Ascending aorta (tissue), 2 donors: Measurements from ENCODE around the gene FASTK. TPM values are rescaled to one million over a fixed set of nuclear protein-coding genes. Genes with fewer than 3 reads are reported as not detected.
"Not testable (repeated sequence)": the region's sequence is repeated elsewhere in the genome, so short reads cannot be mapped to it uniquely, and the experiment has no call there.

Experiments
- DNase-seq, 2 donors: peaks; one replicate each; pipeline ENCODE4 v3.0.0-alpha.2; 2019; ENCODE audit warnings: low spot score in 2 of 2
- H3K27ac ChIP-seq, 2 donors: fragments of 200-600 bp; sonication (generic); one replicate each; pipeline ENCODE4 v1.5.1; 2016 to 2017; ENCODE audit warnings: mild to moderate bottlenecking in 1 of 2
- H3K27me3 ChIP-seq: fragments of 200-600 bp; sonication (generic); one replicate; pipeline ENCODE4 v1.5.1; 2017
- H3K36me3 ChIP-seq, 2 donors: fragments of 200-600 bp; sonication (generic); one replicate each; pipeline ENCODE4 v1.5.1; 2016
- H3K4me1 ChIP-seq, 2 donors: fragments of 200-600 bp; sonication (generic); one replicate each; pipeline ENCODE4 v1.5.1; 2016 to 2017; ENCODE audit warnings: mild to moderate bottlenecking in 1 of 2
- H3K4me3 ChIP-seq, 2 donors: fragments of 200-600 bp; sonication (generic); one replicate each; pipeline ENCODE4 v1.5.1; 2016 to 2017; ENCODE audit warnings: mild to moderate bottlenecking in 1 of 2
- H3K9me3 ChIP-seq, 2 donors: fragments of 200-600 bp; sonication (generic); one replicate each; pipeline ENCODE4 v1.5.1; 2016
- intact Hi-C: fragments of 100-400 bp; cut with DNase I; formaldehyde crosslinking; loops from one replicate; pipeline ENCODE4 v1.15.1; 2023
- total RNA-seq: library from RNA; depleted of rRNA; stranded (reverse); fragments of >200 nt; gene quantifications from one replicate; pipeline ENCODE4 v1.1.0, GENCODE V29; 2016
- TF ChIP-seq, protein P1 (sequence below), 3 experiments: fragments of 200-600 bp in 2 of 3; fragments of 450-650 bp in 1 of 3; sonication (generic) in 2 of 3; IDR thresholded peaks; one replicate each; pipeline ENCODE4 v1.5.1; 2016 to 2019; ENCODE audit warnings: antibody characterized with exemption in 3 of 3, mild to moderate bottlenecking in 1 of 3, moderate library complexity in 1 of 3

FASTK gene
- total RNA-seq, 1 donor from 2014 or later: 121 TPM

DNA sequence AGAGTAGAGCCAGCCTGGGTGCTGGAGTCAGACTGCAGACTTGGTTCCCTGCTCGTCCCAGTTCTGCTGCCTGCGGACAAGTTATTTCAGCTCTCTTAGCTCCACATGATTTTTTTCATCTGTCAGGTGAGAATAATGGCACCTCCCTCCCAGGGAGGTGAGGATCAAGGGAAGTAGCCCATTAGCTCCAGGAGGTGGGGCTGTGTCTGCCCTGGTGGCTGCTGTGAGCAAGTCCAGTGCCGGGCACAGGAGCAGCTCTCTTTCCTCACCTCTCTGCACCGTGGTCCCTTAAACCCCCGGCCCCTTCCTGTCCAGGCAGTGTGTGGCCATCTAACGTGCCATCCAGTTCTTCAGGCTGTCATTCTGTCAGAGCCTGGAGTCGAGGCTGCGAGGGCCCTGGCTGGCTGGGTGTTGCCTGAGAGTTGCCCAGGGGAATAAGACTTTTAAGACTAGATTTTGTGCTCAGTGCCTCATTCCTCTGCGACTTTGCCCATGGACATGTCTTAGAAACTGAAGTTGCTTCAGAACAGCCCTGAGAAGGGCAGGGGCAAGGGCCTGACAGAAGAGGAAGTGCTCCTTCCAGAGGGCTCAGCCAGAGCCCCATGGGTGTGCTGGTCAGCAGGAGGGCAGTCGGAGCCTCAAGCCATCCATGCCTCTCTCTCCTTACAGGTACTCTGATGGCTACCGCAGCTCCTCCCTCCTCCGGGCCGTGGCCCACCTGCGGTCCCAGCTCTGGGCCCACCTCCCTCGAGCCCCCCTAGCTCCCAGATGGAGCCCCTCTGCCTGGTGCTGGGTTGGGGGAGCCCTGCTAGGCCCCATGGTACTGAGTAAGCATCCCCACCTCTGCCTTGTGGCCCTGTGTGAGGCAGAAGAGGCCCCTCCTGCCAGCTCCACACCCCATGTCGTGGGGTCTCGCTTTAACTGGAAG lies 47.4 kb downstream of the FASTK start:
- Histone ChIP-seq H3K27me3 (no peaks in the 10 kb centered on the region), H3K4me1 (peaks cover 0 to 7% of the 10 kb centered on the region in 2 donors), H3K27ac (no peak overlapping the region), H3K4me3 (no peak overlapping the region), H3K9me3 (no peaks in the 10 kb centered on the region), H3K36me3 (peaks cover 21 to 32% of the 10 kb centered on the region in 2 donors)
- TF ChIP-seq, protein P1, sequence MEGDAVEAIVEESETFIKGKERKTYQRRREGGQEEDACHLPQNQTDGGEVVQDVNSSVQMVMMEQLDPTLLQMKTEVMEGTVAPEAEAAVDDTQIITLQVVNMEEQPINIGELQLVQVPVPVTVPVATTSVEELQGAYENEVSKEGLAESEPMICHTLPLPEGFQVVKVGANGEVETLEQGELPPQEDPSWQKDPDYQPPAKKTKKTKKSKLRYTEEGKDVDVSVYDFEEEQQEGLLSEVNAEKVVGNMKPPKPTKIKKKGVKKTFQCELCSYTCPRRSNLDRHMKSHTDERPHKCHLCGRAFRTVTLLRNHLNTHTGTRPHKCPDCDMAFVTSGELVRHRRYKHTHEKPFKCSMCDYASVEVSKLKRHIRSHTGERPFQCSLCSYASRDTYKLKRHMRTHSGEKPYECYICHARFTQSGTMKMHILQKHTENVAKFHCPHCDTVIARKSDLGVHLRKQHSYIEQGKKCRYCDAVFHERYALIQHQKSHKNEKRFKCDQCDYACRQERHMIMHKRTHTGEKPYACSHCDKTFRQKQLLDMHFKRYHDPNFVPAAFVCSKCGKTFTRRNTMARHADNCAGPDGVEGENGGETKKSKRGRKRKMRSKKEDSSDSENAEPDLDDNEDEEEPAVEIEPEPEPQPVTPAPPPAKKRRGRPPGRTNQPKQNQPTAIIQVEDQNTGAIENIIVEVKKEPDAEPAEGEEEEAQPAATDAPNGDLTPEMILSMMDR (IDR thresholded peaks at IDR 0.05): no peak
- DNase-seq: no peak
- intact Hi-C loops: no loop called here

DNA sequence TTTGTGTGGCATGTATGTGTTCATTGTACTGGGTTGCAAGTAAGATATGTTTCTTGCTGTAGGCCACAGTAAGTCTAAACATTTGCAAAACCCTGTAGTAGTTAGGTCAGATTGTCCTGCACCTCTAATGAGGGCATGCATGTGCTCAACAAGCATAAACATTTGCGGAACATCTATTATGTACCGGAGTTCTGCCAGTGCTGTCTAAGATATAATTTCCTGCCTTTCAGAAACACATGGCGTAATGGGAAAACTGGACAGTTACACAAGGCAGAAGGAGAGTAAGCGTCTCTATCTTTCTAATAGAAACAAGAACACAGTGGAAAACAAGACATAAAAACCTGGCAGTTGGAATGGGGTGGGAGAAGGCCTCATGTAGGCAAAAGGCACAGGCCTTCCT lies 49.6 kb downstream of the FASTK start:
- peaks cover 13 to 19% of the 10 kb centered on the region in 2 donors for H3K36me3 ChIP-seq
- DNase-seq: no peak
- intact Hi-C loops: no loop called here
- H3K27me3 ChIP-seq: no peaks in the 10 kb centered on the region
- no peak overlapping the region for H3K27ac ChIP-seq
- peaks cover 0 to 7% of the 10 kb centered on the region in 2 donors for H3K4me1 ChIP-seq
- TF ChIP-seq, protein P1 (IDR thresholded peaks at IDR 0.05): no peak
- no peak overlapping the region for H3K4me3 ChIP-seq
- H3K9me3 ChIP-seq: no peaks in the 10 kb centered on the region

GRCh38 chr7:151028948-151029501 lies 51.6 kb downstream of the FASTK start:
- Histone ChIP-seq H3K36me3 (no peaks in the 10 kb centered on the region), H3K9me3 (no peaks in the 10 kb centered on the region), H3K4me1 (peaks cover 0 to 7% of the 10 kb centered on the region in 2 donors), H3K4me3 (peak overlapping the region; percentile 68 to 77), H3K27ac (peak overlapping the region; percentile 60 to 78), H3K27me3 (no peaks in the 10 kb centered on the region)
- intact Hi-C loops: loop anchor here (1.0 to 10.0 kb wide), 6 partner anchors 29 to 1194 kb away; partner anchors contain the start of genes ABCF2, FASTK and ZNF862
- TF ChIP-seq, protein P1 (IDR thresholded peaks at IDR 0.05): no peak
- DNase-seq: no peak

DNA sequence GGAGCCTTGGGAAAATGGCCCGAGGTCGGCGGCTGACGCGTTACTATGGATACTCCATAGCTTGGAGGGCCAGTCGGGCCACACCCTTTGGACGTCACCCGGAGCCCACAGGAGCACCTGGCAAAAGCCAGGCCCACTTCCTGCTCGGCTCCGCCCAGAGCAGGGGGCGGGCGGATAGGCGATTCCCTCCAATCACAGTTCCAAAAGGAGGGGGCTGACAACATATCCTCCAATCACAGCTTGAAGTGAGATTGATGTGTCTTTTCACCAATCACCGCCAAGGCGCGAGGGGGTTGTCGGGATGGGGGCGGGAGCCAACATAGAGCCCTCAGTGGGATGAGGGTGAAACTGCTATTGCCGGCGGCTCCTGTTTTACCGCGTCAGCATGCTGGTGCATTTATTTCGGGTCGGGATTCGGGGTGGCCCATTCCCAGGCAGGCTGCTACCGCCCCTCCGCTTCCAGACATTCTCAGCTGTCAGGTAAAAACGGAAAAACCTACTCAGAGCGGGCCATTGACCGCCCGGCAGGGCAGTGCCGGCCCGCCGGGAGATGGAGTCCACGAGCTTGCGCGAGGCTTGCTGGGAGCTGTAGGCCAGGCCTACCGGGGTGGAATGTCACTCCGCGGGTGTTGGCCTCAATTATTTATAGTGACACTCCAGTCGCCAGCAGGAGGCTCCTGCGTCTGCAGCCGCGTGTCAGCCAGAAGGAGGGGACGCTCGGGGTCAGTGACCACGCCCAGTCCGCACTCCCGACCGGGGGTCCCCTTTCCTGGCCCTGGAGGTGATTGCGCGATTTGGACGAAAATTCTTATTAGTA lies 52.3 kb downstream of the FASTK start, which contains the start of gene ABCB8:
TSS of gene ABCB8 (plus strand) at position 320 of the 817 bp plus-strand sequence. CDS start at position 386, 66 bp downstream.
- no peaks in the 10 kb centered on the region for H3K36me3 ChIP-seq
- no peaks in the 10 kb centered on the region for H3K9me3 ChIP-seq
- peaks cover 0 to 7% of the 10 kb centered on the region in 2 donors for H3K4me1 ChIP-seq
- H3K27me3 ChIP-seq: no peaks in the 10 kb centered on the region
- intact Hi-C loops: loop anchor here (1.0 to 10.0 kb wide), 6 partner anchors 30 to 1194 kb away; partner anchors contain the start of genes ABCF2, FASTK and ZNF862
- peak within 1 kb of the TSS; percentile 68 to 77 for H3K4me3 ChIP-seq
- DNase-seq: peak; percentile 98 to 100
- H3K27ac ChIP-seq: peak within 1 kb of the TSS; percentile 60 to 78
- TF ChIP-seq, protein P1 (IDR thresholded peaks at IDR 0.05): peak in 2 of 3 experiments; percentile 59 to 68

DNA sequence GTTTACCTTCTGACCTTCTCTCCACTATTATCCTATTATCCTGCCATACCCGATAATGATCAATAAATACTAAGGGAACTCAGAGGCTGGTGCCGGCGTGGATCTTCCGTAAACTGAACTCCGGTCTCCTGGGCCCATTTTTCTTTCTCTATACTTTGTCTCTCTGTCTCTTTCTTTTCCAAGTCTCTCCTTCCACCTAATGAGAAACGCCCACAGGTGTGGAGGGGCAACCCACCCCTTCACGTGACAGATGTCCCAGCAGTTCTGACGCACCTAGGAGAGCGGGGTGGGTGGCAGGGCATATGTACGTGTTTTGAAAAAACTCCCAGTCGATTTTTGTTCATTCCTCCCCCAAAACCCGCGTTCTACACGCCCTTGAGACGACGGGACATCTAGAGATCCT lies 52.9 kb downstream of the FASTK start:
- not testable (repeated sequence) for H3K27me3 ChIP-seq, H3K9me3 ChIP-seq, H3K36me3 ChIP-seq, H3K4me1 ChIP-seq, DNase-seq
- Histone ChIP-seq H3K27ac (peak overlapping the region; percentile 46 to 61), H3K4me3 (peak overlapping the region; percentile 68 to 77)
- intact Hi-C loops: loop anchor here (1.0 to 10.0 kb wide), 6 partner anchors 31 to 1193 kb away; partner anchors contain the start of genes ABCF2, FASTK and ZNF862

DNA sequence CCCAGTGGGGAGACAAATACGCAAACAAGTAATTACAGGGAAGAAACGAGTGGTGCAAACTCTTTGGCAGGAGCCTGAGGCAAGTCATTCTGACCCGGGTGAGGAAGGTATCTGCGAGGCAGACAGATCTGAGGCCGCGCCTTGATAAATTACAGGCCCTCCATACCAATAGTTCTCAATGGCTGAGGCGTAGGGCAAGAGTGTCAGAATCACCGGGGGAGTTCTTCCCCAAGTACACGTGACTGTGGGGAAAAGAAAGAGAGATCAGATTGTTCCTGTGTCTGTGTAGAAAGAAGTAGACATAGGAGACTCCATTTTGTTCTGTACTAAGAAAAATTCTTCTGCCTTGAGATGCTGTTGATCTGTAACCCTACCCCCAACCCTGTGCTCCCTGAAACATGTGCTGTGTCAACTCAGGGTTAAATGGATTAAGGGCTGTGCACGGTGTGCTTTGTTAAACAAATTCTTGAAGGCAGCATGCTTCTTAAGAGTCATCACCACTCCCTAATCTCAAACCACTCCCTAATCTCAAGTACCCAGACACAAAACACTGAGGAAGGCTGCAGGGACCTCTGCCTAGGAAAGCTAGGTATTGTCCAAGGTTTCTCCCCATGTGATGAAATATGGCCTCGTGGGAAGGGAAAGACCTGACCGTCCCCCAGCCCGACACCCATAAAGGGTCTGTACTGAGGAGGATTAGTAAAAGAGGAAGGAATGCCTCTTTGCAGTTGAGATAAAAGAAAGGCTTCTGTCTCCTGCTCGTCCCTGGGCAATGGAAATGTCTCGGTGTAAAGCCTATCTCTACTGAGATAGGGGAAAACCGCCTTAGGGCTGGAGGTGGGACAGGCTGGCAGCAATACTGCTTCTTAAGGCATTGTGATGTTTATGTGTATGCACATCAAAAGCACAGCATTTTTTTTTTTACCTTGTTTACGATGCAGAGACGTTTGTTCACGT lies 53.6 kb downstream of the FASTK start:
- not testable (repeated sequence) for H3K9me3 ChIP-seq, H3K27me3 ChIP-seq, DNase-seq, H3K4me1 ChIP-seq, H3K36me3 ChIP-seq
- intact Hi-C loops: loop anchor here (10.0 kb wide), 1 partner anchor 1192 kb away; the partner anchor contains the start of gene ZNF862
- H3K27ac ChIP-seq: peak overlapping the region in 1 of 2 donors; percentile 46
- H3K4me3 ChIP-seq: peak overlapping the region; percentile 68 to 77
